Posterior vena cava (tissue), 2 donors: Measurements from ENCODE around the gene NRXN3. TPM values are rescaled to one million over a fixed set of nuclear protein-coding genes. Genes with fewer than 3 reads are reported as not detected.

ENCODE experiments used
- DNase-seq: peaks from one replicate; pipeline ENCODE4 v3.0.0-alpha.2; 2020; ENCODE audit warnings: low spot score
- intact Hi-C, 2 donors: fragments of 100-400 bp; cut with DNase I; formaldehyde crosslinking; loops; one replicate each; pipeline versions ENCODE4 v1.14.1 to v1.14.2; 2022 to 2023
- total RNA-seq, 2 donors: library from RNA; stranded (reverse); fragmentation: NEBNext Ultra II Directional; extraction: Animal tissue kit (Norgen Biotek cat#: 25700); gene quantifications; one replicate each; pipeline ENCODE4 v1.2.1, GENCODE V29; 2021
- donor health status: DM: yes; HTN: yes; CAD: no.
- donor health status: DM: yes; HTN: yes; CAD: no.

NRXN3 gene
- total RNA-seq, 2 donors from 2014 or later = 11.8 to 14.3 TPM

GRCh38 chr14:79599239-79599638, 1429.1 kb downstream of the NRXN3 start:
- DNase-seq = no peak
- intact Hi-C loops = no loop called here

- DNase-seq = no peak
- intact Hi-C loops = no loop called here
These were observed 1430.2 kb downstream of the NRXN3 start for GRCh38 chr14:79600406-79600805.

GRCh38 chr14:79601579-79601978, 1431.4 kb downstream of the NRXN3 start:
- intact Hi-C loops = no loop called here
- DNase-seq = no peak

GRCh38 chr14:79602045-79602444, 1431.9 kb downstream of the NRXN3 start:
- no peak for DNase-seq
- intact Hi-C loops = no loop called here

GRCh38 chr14:79602742-79603141, 1432.6 kb downstream of the NRXN3 start:
- intact Hi-C loops = no loop called here
- DNase-seq = no peak

- no peak for DNase-seq
- intact Hi-C loops = no loop called here
These were observed 1435.7 kb downstream of the NRXN3 start for GRCh38 chr14:79605849-79606248.

- no peak for DNase-seq
- intact Hi-C loops = no loop called here
These were observed 1438.3 kb downstream of the NRXN3 start for GRCh38 chr14:79608446-79608845.

- DNase-seq = no peak
- intact Hi-C loops = no loop called here
These were observed 1443.5 kb downstream of the NRXN3 start for GRCh38 chr14:79613625-79614024.

- intact Hi-C loops = no loop called here
- no peak for DNase-seq
These were observed 1444.3 kb downstream of the NRXN3 start for GRCh38 chr14:79614448-79614847.

GRCh38 chr14:79627058-79627457, 1456.9 kb downstream of the NRXN3 start:
- DNase-seq = no peak
- intact Hi-C loops = no loop called here

- no peak for DNase-seq
- intact Hi-C loops = no loop called here
These were observed 1459.5 kb downstream of the NRXN3 start for GRCh38 chr14:79629411-79630287.

- intact Hi-C loops = no loop called here
- no peak for DNase-seq
These were observed 1460.3 kb downstream of the NRXN3 start for GRCh38 chr14:79630288-79630960.

- peak; percentile 78 for DNase-seq
- intact Hi-C loops = no loop called here
These were observed 1461.1 kb downstream of the NRXN3 start for GRCh38 chr14:79631276-79631675.

GRCh38 chr14:79638672-79639266, 1468.6 kb downstream of the NRXN3 start:
- intact Hi-C loops = no loop called here
- no peak for DNase-seq

GRCh38 chr14:79639613-79640012, 1469.4 kb downstream of the NRXN3 start:
- DNase-seq = no peak
- intact Hi-C loops = no loop called here

GRCh38 chr14:79641371-79641770, 1471.2 kb downstream of the NRXN3 start:
- intact Hi-C loops = no loop called here
- DNase-seq = no peak

- intact Hi-C loops = no loop called here
- no peak for DNase-seq
These were observed 1473.0 kb downstream of the NRXN3 start for GRCh38 chr14:79643132-79643531.

- intact Hi-C loops = no loop called here
These were observed 1475.7 kb downstream of the NRXN3 start for GRCh38 chr14:79645753-79646362.

GRCh38 chr14:79649856-79650255, 1479.7 kb downstream of the NRXN3 start:
- DNase-seq = no peak
- intact Hi-C loops = no loop called here

More at GRCh38 chr14:79645753-79646362, 1475.7 kb downstream of the NRXN3 start:
- no peak for DNase-seq
